Measurements from ENCODE around the gene LPP.

GRCh38 chr3:188335656-188336055, 181.7 kb downstream of the LPP start:
- no peak for TF ChIP-seq CTCF (IDR thresholded peaks at IDR 0.05; ENCODE audit: insufficient read depth, low read length)
- TF ChIP-seq POLR2AphosphoS5 (IDR thresholded peaks at IDR 0.05; ENCODE audit: low read depth): no peak
- no peak for TF ChIP-seq REST (IDR thresholded peaks at IDR 0.05; ENCODE audit: insufficient replicate concordance, low read depth)
- no peak for TF ChIP-seq SPI1 (IDR thresholded peaks at IDR 0.05; ENCODE audit: borderline replicate concordance, low read depth)
- no peak for TF ChIP-seq GABPA (IDR thresholded peaks at IDR 0.05; ENCODE audit: low read depth)
